Spleen (tissue), 11 donors: ENCODE data around the gene ADCY6. TPM values are rescaled to one million over a fixed set of nuclear protein-coding genes. Genes with fewer than 3 reads are reported as not detected.

Experiments
- DNase-seq: peaks from one replicate; pipeline ENCODE4 v3.0.0-alpha.2; 2020
- H3K27ac ChIP-seq, 8 donors: fragments of 200-600 bp; sonication (generic) in 7 of 8; 1 replicate in 4 of 8; 2 replicates in 4 of 8; pipeline versions ENCODE4 v1.5.0 to v1.8.0; 2016 to 2021; ENCODE audit warnings: inconsistent platforms in 4 of 8, mild to moderate bottlenecking in 4 of 8, moderate library complexity in 1 of 8
- H3K27me3 ChIP-seq, 7 donors: fragments of 200-600 bp; sonication (generic) in 6 of 7; replicated peaks in 1 of 7; 1 replicate in 4 of 7; 2 replicates in 3 of 7; pipeline versions ENCODE4 v1.5.0 to v1.8.0; 2016 to 2021; ENCODE audit warnings: inconsistent platforms in 3 of 7, mild to moderate bottlenecking in 1 of 7
- H3K36me3 ChIP-seq, 6 donors: fragments of 200-600 bp; sonication (generic) in 5 of 6; 1 replicate in 4 of 6; 2 replicates in 2 of 6; pipeline versions ENCODE4 v1.5.0 to v1.8.0; 2016 to 2021; ENCODE audit warnings: inconsistent platforms in 2 of 6
- H3K4me1 ChIP-seq, 6 donors: fragments of 200-600 bp; sonication (generic) in 5 of 6; 1 replicate in 3 of 6; 2 replicates in 3 of 6; pipeline versions ENCODE4 v1.5.0 to v1.8.0; 2016 to 2021; ENCODE audit warnings: inconsistent platforms in 3 of 6
- H3K4me3 ChIP-seq, 8 donors: fragments of 200-600 bp; sonication (generic) in 7 of 8; 1 replicate in 4 of 8; 2 replicates in 4 of 8; pipeline versions ENCODE4 v1.5.0 to v1.8.0; 2016 to 2021; ENCODE audit warnings: inconsistent platforms in 4 of 8, mild to moderate bottlenecking in 4 of 8, moderate library complexity in 2 of 8
- H3K9me3 ChIP-seq, 8 donors: fragments of 200-600 bp; sonication (generic) in 7 of 8; 1 replicate in 4 of 8; 2 replicates in 4 of 8; pipeline versions ENCODE4 v1.5.0 to v1.8.0; 2016 to 2021; ENCODE audit warnings: inconsistent platforms in 4 of 8
- POLR2A ChIP-seq, 3 donors: fragments of 450-650 bp; IDR thresholded peaks; one replicate each; pipeline ENCODE4 v1.5.1; 2017; ENCODE audit warnings: antibody characterized with exemption in 3 of 3, mild to moderate bottlenecking in 1 of 3
- POLR2AphosphoS5 ChIP-seq, 3 donors: sonication (generic); formaldehyde crosslinking; IDR thresholded peaks; one replicate each; pipeline ENCODE4 v1.5.1; 2017; ENCODE audit warnings: antibody characterized with exemption in 3 of 3
- WGBS, 5 donors: extraction: QIAGEN DNeasy Blood & Tissue Kit in 3 of 5; methylation state at CpG; one replicate each; pipeline versions ENCODE4 v1.1.5 to v1.1.7; 2013 to 2018; 5-methylcytosine and 5-hydroxymethylcytosine counted together
- intact Hi-C: fragments of 100-400 bp; cut with DNase I; formaldehyde crosslinking; loops from one replicate; pipeline ENCODE4 v1.15.0; 2023; ENCODE audit warnings: low total_unique reads
- polyA plus RNA-seq, 3 donors: library from polyadenylated mRNA; stranded (reverse); fragments of 200-250 nt; gene quantifications; one replicate each; pipeline ENCODE4 v1.2.1, GENCODE V29; 2013
- total RNA-seq, 7 donors: library from RNA; depleted of rRNA in 3 of 7; stranded (reverse); fragments of >200 nt in 3 of 7; fragmentation: NEBNext Ultra II Directional in 4 of 7; extraction: Animal tissue kit (Norgen Biotek cat#: 25700) in 4 of 7; gene quantifications; one replicate each; pipeline versions ENCODE4 v1.1.0 to v1.2.1, GENCODE V29; 2016 to 2021
- TF ChIP-seq, protein P1 (sequence below), 11 experiments: fragments of 200-600 bp in 7 of 11; fragments of 450-650 bp in 4 of 11; sonication (generic) in 4 of 11; IDR thresholded peaks in 8 of 11; conservative IDR thresholded peaks in 3 of 11; 1 replicate in 7 of 11; 2 replicates in 4 of 11; pipeline versions ENCODE4 v1.4.0 to v1.8.0; 2016 to 2021; ENCODE audit warnings: antibody characterized with exemption in 11 of 11, inconsistent platforms in 4 of 11, mild to moderate bottlenecking in 1 of 11
- donor health status: healthy with polysubstance abuse.
- donor health status: DM: no; HTN: no; CAD: no; lungs with moderate emphysema.
- donor health status: DM: no; HTN: no; CAD: no.
- donor health status: Bipolar disorder and iron deficiency.
- donor health status: healthy.
- donor health status: DM: no; HTN: no; CAD: no.
- donor health status: DM: yes; HTN: yes; CAD: no.

ADCY6 gene
- total and polyA plus RNA-seq, 10 donors: 1.6 to 20.4 (median 13.7) TPM

DNA sequence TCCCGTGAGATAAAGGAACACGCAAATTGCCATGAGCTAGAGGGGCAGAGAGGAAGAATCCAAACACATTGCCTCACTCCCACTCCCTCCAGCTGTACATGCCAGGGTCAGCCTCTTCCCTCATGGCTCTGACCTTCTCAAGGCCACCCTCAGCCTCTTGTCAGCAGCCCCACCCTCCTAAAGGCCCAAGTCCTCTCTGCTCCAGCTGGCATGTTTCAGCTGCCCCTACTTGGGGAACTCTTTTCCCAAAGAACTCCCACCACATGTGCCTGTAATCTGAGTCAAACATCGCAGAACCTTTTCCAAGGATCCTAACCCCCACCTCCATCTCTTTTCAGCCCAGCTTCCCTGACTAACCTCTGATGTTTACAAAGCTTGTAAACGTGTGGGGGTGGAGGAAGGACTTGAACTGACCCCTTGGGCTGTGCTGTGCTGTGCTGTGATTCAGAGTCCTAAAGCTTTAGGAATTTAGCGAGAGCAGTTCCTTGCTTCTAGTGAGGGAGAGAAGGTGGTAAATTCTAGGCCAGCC lies 22.1 kb upstream of the ADCY6 start:
- intact Hi-C loops: no loop called here
- DNase-seq: no peak
- 62 to 74% (median 68%) methylated on average over 5 of the region's 5 CpGs for WGBS, 5 donors

GRCh38 chr12:48807981-48808380 lies 19.1 kb upstream of the ADCY6 start:
- Histone ChIP-seq H3K9me3 (no peaks in the 10 kb centered on the region), H3K4me1 (peaks cover 0 to 19% (median 7%) of the 10 kb centered on the region in 6 donors), H3K36me3 (no peaks in the 10 kb centered on the region), H3K27me3 (no peaks in the 10 kb centered on the region), H3K27ac (no peak overlapping the region), H3K4me3 (no peak overlapping the region)
- 78 to 93% (median 89%) methylated on average over 3 of the region's 3 CpGs for WGBS, 5 donors
- TF ChIP-seq, protein P1, sequence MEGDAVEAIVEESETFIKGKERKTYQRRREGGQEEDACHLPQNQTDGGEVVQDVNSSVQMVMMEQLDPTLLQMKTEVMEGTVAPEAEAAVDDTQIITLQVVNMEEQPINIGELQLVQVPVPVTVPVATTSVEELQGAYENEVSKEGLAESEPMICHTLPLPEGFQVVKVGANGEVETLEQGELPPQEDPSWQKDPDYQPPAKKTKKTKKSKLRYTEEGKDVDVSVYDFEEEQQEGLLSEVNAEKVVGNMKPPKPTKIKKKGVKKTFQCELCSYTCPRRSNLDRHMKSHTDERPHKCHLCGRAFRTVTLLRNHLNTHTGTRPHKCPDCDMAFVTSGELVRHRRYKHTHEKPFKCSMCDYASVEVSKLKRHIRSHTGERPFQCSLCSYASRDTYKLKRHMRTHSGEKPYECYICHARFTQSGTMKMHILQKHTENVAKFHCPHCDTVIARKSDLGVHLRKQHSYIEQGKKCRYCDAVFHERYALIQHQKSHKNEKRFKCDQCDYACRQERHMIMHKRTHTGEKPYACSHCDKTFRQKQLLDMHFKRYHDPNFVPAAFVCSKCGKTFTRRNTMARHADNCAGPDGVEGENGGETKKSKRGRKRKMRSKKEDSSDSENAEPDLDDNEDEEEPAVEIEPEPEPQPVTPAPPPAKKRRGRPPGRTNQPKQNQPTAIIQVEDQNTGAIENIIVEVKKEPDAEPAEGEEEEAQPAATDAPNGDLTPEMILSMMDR (IDR thresholded peaks at IDR 0.05 in 8 of 11, conservative IDR thresholded peaks at IDR 0.05 in 3 of 11): no peak
- TF ChIP-seq POLR2AphosphoS5 (IDR thresholded peaks at IDR 0.05) (no peak), POLR2A (IDR thresholded peaks at IDR 0.05) (no peak)
- intact Hi-C loops: no loop called here
- DNase-seq: no peak

More for the DNA sequence above, 22.1 kb upstream of the ADCY6 start:
- peaks cover 0 to 6% (median 0%) of the 10 kb centered on the region in 7 donors for H3K27me3 ChIP-seq
- TF ChIP-seq, protein P1 (IDR thresholded peaks at IDR 0.05 in 8 of 11, conservative IDR thresholded peaks at IDR 0.05 in 3 of 11): no peak
- no peak for TF ChIP-seq POLR2A (IDR thresholded peaks at IDR 0.05)
- TF ChIP-seq POLR2AphosphoS5 (IDR thresholded peaks at IDR 0.05): peak in 2 of 3 donors; percentile 6 to 36
- no peaks in the 10 kb centered on the region for H3K36me3 ChIP-seq
- no peak overlapping the region for H3K4me3 ChIP-seq
- no peaks in the 10 kb centered on the region for H3K9me3 ChIP-seq
- H3K27ac ChIP-seq: peak overlapping the region in 5 of 8 donors; percentile 1 to 51 (median 28)
- H3K4me1 ChIP-seq: peaks cover 2 to 48% (median 29%) of the 10 kb centered on the region in 6 donors

GRCh38 chr12:48803675-48804074 lies 14.8 kb upstream of the ADCY6 start:
- DNase-seq: no peak
- H3K27ac ChIP-seq: no peak overlapping the region
- H3K27me3 ChIP-seq: peaks cover 0 to 17% (median 0%) of the 10 kb centered on the region in 7 donors
- H3K4me3 ChIP-seq: no peak overlapping the region
- no peaks in the 10 kb centered on the region for H3K4me1 ChIP-seq
- no peaks in the 10 kb centered on the region for H3K9me3 ChIP-seq
- TF ChIP-seq POLR2A (IDR thresholded peaks at IDR 0.05) (no peak), POLR2AphosphoS5 (IDR thresholded peaks at IDR 0.05) (no peak)
- TF ChIP-seq, protein P1 (IDR thresholded peaks at IDR 0.05 in 8 of 11, conservative IDR thresholded peaks at IDR 0.05 in 3 of 11): no peak
- intact Hi-C loops: no loop called here
- H3K36me3 ChIP-seq: no peaks in the 10 kb centered on the region
- WGBS, 5 donors: 9 to 17% (median 16%) methylated on average over 1 of the region's 1 CpG

GRCh38 chr12:48800971-48801370 lies 12.1 kb upstream of the ADCY6 start:
- intact Hi-C loops: no loop called here
- H3K4me1 ChIP-seq: peaks cover 0 to 2% (median under 1%) of the 10 kb centered on the region in 6 donors

More at GRCh38 chr12:48800971-48801370, 12.1 kb upstream of the ADCY6 start:
- no peak for DNase-seq
- Histone ChIP-seq H3K27me3 (peaks cover 0 to 17% (median 0%) of the 10 kb centered on the region in 7 donors), H3K9me3 (no peaks in the 10 kb centered on the region), H3K4me3 (no peak overlapping the region), H3K36me3 (no peaks in the 10 kb centered on the region), H3K27ac (no peak overlapping the region)
- TF ChIP-seq POLR2A (IDR thresholded peaks at IDR 0.05): no peak
- TF ChIP-seq, protein P1 (IDR thresholded peaks at IDR 0.05 in 8 of 11, conservative IDR thresholded peaks at IDR 0.05 in 3 of 11): no peak
- 80 to 90% (median 83%) methylated on average over 13 to 14 of the region's 14 CpGs for WGBS, 5 donors
